Embryonic facial prominence (tissue), 1 donor: ENCODE data around the gene ZNF783.

ENCODE experiments used
- DNase-seq: peaks from one replicate; pipeline ENCODE4 v3.0.0-alpha.2; 2016; ENCODE audit errors: extremely low spot score

Gene ZNF783

GRCh38 chr7:149281508-149282330 is 19.7 kb downstream of the ZNF783 start:
- DNase-seq: no peak

DNA sequence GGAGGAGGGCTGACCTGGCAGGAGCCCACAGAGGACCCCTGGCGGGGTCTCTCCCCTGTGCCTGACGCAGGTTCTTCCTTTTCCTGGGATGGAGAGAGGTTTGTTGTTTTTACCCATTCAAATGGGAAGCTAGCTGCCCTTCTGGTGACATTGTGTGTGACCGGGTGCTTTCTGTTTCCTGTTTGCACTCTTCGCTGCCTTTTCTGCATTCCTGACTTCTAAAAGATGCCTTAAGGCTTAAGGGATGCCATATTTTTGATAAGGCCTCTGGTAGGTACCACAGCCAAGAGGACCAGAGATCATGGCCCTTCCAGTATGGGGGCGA is 20.3 kb downstream of the ZNF783 start:
- no peak for DNase-seq

GRCh38 chr7:149283321-149283720 is 21.3 kb downstream of the ZNF783 start:
- DNase-seq: no peak

DNA sequence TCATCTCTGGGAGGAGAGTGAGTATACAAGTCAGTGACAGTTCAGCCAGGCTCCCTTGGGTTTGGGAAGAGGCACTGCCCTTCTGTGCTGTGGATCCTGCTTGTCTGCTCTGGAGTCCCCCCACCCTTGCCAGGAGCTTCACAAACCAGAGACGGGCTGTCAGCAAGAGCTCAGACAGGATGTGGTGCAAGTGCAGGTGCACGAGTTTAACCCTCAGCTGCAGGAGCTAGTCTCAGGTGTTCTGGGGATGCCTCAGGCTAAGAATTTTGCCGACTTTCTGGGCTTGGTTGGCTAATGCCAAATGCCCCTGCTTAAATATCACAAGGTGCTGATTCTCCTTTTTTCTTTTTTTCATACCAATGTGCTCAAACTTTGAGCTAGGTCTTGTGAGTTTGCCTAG is 22.3 kb downstream of the ZNF783 start:
- no peak for DNase-seq

- DNase-seq: peak; percentile 75
These were observed 23.0 kb downstream of the ZNF783 start for GRCh38 chr7:149284850-149285585.

- no peak for DNase-seq
These were observed 23.6 kb downstream of the ZNF783 start for GRCh38 chr7:149285603-149286002.

GRCh38 chr7:149286811-149287400 is 24.9 kb downstream of the ZNF783 start:
- DNase-seq: no peak

DNA sequence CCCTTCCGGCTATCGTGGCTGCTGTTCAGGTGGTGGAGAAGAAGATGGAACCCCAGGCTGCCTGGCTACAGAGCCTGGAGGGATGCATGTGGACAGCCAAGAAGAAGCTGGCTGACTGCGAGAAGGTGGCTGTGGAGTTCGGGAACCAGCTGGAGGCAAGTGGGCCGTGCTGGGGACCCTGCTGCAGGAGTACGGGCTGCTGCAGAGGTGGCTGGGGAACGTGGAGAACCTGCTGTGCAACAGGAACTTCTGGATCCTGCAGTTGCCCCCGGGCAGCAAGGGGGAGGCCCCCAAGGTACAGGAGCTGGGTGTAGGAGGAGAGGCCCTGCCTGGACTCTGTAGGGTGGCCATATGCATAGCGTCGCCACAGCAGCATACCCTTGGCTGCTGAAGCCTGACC is 25.6 kb downstream of the ZNF783 start:
- no peak for DNase-seq

- no peak for DNase-seq
These were observed 27.3 kb downstream of the ZNF783 start for GRCh38 chr7:149289262-149289661.

- DNase-seq: no peak
These were observed 27.9 kb downstream of the ZNF783 start for GRCh38 chr7:149289856-149290255.

- no peak for DNase-seq
These were observed 29.2 kb downstream of the ZNF783 start for GRCh38 chr7:149291036-149291780.

DNA sequence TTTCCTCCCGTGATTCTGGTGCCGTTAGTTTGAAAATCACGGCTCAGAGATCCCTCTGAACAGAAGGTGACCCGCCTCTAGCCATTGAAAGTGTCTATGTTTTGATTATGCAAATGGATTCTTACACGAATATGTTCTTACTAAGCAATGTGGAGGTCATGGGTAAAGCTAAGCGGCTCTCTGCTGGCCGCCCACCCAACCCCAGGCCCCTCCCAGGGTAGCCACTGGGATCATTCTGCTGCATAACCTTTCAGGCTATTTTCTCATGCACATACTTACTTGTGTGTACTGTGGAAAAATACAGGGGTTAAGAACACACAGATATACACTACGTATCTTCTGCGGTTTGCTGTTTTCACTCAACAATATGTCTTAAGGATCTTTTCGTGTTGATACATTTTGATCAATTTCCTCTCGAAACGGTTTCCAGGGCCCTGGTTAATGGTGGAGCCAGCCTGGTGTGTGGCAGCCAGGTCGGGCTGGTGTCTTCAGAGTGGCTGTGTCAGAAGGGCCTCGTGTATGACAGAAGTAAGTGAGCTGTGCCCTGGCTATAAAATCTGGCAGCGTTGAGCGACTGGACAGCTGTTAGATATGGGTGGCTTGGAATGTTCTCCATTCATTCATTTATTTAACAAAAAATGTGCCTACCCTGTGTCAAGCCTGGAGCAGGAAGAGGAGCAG is 29.9 kb downstream of the ZNF783 start:
- no peak for DNase-seq

DNA sequence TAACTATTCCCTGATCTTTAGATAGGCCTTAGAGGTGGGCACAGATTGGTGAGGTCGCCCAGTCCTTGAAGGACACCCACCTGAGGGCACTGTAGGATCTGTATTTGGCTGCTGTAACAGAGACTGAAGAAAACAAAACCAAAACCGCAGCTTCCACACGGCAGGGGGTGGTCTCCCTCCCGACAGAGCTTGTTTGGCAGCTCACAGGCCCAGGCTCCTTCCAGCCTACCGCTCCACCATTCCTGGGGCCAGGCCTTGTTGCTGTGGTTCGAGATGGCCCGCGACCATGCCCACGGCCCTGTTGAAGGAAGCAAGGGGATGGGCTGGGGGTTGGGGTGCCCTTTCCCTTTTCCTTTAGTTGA is 30.4 kb downstream of the ZNF783 start:
- no peak for DNase-seq

DNA sequence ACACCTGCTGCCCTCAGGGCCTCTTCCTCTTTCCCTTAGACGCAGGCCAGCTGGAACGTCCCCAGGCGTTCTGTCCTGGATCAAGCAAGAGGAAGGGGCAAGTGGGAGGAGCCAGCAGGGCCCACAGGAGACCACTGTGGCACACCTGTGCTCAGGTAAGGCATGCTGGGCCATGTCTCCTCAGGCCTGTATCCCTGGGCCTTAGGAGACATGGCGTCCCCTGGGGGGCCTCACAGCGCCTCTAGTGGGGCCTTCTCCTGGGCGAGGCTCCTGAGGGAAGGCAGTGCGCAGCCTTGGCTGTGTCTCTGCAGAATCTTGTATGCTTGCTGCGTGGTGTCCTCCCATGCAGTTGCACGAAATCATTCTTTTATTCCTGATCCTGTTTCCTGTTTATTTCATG is 31.3 kb downstream of the ZNF783 start:
- no peak for DNase-seq

DNA sequence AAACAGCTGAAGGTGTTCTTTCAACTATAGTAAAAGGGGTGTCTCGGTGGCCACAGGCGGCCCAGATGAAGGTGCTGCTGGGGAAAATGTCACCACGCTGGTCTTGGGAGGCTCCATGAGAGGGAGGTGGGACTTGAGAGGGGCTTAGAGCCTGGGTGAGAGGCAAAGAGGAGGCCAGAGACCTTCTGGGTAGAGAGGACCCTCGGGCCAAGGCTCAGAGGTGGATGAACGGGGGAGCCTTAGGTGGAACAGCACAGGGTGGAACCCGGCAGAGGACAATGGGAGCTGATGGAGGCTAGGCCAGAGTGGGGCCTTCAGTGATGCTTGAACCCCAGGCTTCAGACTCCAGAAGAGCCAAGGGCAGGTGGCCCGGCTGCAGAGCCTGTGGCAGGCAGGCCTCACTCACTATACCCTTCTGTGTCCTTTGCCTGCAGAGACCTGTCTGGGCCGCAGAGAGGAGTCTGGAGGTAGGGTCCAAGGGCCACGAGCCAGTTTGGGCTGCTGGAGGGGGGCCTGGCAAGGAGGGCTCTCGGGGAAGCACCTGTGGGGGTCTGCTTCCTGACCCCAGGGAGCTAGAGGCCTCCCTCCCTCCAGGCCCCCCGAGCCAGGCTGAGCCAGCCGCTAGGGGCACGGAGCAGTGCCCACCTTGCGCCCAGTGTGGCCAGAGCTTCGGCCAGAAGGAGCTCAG is 32.1 kb downstream of the ZNF783 start:
- DNase-seq: no peak

DNA sequence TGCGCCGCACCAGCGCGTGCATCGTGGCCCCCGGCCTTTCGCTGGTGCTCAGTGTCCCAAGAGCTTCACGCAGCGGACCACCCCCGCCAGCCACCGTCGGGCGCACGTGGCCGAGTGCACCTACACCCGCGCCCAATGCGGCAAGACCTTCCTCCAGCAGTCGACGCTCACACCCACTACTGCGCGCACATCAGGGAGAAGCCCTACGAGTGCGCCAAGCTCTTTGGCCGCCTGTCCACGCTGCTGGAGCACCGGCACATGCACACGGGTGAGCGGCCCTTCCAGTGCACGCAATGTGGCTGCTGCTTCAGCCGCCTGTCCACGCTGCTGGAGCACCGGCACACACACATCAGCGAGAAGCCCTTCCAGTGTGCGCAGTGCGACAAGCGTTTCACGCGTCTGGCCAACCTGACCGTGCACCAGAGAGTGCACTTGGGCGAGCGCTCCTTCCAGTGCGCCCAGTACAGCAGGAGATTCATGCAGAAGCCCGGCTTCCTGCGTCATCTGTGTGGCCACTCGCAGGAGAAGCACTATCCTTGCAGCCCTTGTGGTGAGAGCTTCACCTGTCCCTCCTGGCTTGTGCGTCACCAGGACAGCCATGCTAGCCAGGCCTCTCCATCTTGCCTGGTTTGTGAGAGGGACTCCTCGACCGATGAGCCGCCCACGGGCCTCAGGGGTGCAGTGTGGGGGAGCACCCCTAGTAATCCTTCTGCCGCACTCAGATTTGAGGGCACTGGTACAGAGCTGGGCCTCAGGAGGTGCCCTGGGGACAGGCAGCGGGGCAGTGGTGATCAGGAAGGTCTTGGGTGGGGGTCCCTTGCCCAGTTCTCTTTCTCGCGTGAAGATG is 32.9 kb downstream of the ZNF783 start:
- no peak for DNase-seq

DNA sequence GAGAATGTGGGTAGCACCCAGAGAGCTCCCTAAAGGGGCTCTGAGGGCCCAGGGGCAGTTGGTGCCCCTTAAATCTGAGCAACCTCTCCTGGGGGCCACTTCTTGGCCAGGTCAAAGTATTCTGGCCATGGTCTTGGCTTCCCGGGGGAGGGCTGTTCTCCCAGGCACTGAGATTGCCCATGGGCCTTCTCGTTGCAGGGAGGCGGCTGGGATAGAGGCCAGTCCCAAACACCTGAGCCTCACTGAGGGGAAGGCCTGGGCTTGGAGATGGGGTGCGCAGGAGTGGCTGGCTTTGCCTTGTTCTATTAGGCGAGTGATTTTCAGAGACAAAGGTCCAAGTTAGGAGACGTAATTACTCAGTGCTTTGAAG is 33.5 kb downstream of the ZNF783 start:
- no peak for DNase-seq

- no peak for DNase-seq
These were observed 34.4 kb downstream of the ZNF783 start for GRCh38 chr7:149296368-149296767.

DNA sequence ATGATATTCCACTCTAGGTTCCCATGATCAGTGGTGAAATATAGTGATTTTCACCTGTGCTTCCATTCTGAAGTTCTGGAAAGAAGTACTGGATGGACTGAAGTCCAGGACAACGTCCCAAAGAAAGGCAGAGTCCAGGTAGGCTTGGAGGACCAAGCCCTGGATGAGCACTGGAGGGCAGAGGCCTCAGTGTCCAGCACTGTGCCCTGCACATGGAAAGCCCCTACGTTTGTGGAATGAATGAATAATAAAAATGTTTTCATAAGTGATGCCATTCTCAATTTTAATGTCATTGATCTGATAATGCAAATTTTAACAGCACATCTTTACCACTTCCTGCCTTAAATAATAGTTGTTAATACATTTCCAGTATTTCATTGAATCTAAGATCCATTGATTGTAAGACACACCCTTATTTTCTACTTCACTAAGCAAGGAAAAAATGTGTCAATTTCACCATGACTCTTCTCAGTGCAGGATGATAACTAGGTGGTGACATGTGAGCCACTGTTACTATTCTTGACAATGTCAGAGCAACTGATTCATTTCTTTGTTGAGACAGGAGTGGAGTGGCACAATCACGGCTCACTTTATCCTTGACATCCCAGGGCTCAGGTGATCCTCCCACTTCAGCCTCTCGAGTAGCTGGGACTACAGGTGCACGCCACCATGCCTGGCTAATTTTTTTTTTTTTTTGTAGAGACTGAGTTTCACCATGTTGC is 35.2 kb downstream of the ZNF783 start:
- no peak for DNase-seq
